Lower leg skin (tissue), 3 donors: Measurements from ENCODE around the gene WDR19.

Source experiments
- POLR2A ChIP-seq, 2 donors: fragments of 450-650 bp; IDR thresholded peaks; one replicate each; pipeline ENCODE4 v1.6.1; 2016 to 2017; ENCODE audit warnings: antibody characterized with exemption in 2 of 2, mild to moderate bottlenecking in 1 of 2, moderate library complexity in 1 of 2
- TF ChIP-seq, protein P1 (sequence below), 3 donors: fragments of 450-650 bp; IDR thresholded peaks; one replicate each; pipeline ENCODE4 v1.5.1; 2016; ENCODE audit warnings: antibody characterized with exemption in 3 of 3, mild to moderate bottlenecking in 3 of 3, moderate library complexity in 2 of 3

DNA sequence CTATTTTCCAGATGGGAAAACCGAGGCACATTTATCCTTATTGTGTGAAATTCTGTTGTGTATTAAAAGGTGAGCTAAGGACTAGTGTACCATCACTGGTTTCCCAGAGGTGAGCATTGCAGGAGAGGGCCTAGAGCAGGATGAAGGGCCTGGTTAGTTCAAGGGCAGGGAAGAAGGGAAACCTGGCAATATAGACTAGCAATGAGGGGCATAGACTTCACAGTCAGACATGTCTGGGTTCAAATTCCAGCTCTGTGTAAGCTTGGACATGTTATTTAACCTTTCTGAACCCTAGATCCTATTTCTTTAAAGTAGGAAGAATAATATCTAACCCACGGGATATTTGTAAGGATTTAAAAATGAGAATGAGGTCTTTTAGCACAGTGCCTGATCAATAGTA, 50.8 kb downstream of the WDR19 start:
- TF ChIP-seq, protein P1, sequence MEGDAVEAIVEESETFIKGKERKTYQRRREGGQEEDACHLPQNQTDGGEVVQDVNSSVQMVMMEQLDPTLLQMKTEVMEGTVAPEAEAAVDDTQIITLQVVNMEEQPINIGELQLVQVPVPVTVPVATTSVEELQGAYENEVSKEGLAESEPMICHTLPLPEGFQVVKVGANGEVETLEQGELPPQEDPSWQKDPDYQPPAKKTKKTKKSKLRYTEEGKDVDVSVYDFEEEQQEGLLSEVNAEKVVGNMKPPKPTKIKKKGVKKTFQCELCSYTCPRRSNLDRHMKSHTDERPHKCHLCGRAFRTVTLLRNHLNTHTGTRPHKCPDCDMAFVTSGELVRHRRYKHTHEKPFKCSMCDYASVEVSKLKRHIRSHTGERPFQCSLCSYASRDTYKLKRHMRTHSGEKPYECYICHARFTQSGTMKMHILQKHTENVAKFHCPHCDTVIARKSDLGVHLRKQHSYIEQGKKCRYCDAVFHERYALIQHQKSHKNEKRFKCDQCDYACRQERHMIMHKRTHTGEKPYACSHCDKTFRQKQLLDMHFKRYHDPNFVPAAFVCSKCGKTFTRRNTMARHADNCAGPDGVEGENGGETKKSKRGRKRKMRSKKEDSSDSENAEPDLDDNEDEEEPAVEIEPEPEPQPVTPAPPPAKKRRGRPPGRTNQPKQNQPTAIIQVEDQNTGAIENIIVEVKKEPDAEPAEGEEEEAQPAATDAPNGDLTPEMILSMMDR (IDR thresholded peaks at IDR 0.05) = no peak
- no peak for TF ChIP-seq POLR2A (IDR thresholded peaks at IDR 0.05)
